ENCODE measurements around the gene STRIP2.

DNA sequence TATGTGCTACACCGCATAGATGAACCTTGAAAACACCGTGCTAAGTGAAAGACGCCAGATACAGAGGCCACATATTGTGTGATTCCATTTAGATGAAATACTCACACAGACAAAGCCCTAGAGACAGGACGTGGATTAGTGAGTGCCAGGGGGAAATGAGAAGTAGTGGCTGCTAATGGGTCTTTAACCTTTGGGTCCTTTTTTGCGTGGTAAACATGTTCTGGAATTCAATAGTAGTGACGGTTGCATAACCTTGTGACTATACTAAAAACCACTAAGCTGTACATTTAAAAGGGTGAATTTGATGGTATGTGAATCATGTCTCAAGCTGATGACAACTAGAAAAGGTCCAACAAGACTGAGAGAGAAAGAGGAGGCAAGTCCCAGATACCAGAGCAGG is 83.7 kb downstream of the STRIP2 start:
- TF ChIP-seq EZH2 (IDR thresholded peaks at IDR 0.05; ENCODE audit: borderline replicate concordance, low read depth, low read length, poor library complexity, severe bottlenecking), result no peak
- TF ChIP-seq CTCF (conservative IDR thresholded peaks at IDR 0.05; ENCODE audit: low read depth, low read length), result no peak
